ENCODE measurements around the gene TNRC6B. TPM values are rescaled to one million over a fixed set of nuclear protein-coding genes. Genes with fewer than 3 reads are reported as not detected.

The TNRC6B gene
- total RNA-seq, 4 donors from 2014 or later: 41.8 to 109 (median 48.2) TPM

DNA sequence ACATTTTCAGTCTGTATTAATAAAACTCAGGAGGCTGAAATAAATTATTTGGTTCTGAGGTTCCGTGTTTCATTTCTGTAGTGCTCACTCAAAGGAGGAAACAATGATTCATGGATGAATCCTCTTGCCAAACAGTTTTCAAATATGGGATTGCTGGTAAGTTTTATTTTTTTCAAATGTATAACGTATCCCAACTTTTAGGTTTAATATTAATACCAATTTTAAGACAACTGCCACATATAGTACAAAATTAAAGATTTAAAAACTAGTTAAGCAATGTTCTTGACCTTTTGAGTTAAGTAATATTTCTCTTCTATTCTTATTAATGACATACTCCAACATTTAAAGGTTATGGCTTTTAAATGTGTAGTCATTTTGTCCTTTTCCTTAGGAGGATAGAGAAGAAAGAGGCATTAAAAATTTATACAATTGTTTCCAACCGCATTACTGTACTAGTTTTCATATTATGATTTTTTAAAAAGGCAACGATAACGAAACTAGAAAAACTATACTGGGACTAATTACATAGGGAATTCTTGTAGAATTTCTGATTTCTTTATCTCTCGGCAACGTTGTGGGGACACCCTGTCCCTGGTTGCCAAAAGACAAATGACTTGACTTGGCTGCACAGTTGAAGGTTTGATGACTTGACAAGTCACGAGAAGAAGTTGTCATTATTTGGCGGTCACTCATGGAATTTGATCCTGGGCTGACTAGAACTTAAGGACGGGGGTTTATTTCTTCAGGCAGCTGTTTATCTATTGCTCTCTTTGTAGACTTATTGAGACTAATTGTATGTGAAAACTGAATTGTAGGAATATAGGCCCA, 99.5 kb downstream of the TNRC6B start:
- intact Hi-C loops (cut with DNase I; ENCODE audit: low total_unique reads): no loop called here
- TF ChIP-seq POLR2A (IDR thresholded peaks at IDR 0.05): no peak
- TF ChIP-seq, protein P1, sequence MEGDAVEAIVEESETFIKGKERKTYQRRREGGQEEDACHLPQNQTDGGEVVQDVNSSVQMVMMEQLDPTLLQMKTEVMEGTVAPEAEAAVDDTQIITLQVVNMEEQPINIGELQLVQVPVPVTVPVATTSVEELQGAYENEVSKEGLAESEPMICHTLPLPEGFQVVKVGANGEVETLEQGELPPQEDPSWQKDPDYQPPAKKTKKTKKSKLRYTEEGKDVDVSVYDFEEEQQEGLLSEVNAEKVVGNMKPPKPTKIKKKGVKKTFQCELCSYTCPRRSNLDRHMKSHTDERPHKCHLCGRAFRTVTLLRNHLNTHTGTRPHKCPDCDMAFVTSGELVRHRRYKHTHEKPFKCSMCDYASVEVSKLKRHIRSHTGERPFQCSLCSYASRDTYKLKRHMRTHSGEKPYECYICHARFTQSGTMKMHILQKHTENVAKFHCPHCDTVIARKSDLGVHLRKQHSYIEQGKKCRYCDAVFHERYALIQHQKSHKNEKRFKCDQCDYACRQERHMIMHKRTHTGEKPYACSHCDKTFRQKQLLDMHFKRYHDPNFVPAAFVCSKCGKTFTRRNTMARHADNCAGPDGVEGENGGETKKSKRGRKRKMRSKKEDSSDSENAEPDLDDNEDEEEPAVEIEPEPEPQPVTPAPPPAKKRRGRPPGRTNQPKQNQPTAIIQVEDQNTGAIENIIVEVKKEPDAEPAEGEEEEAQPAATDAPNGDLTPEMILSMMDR (IDR thresholded peaks at IDR 0.05): no peak
- peak in 1 of 2 donors; percentile 64 for DNase-seq (ENCODE audit: low spot score in 2 of 2)
- WGBS, 2 donors: 34 to 39% methylated on average over 10 of the region's 10 CpGs
- no peak overlapping the region for H3K4me3 ChIP-seq (ENCODE audit: low read depth, poor library complexity, severe bottlenecking)

GRCh38 chr22:40279017-40279416, 101.3 kb downstream of the TNRC6B start:
- no peak overlapping the region for H3K4me3 ChIP-seq (ENCODE audit: low read depth, poor library complexity, severe bottlenecking)
- 85 to 87% methylated on average over 4 of the region's 4 CpGs for WGBS, 2 donors
- intact Hi-C loops (cut with DNase I; ENCODE audit: low total_unique reads): no loop called here
- DNase-seq (ENCODE audit: low spot score in 2 of 2): no peak
- TF ChIP-seq, protein P1 (IDR thresholded peaks at IDR 0.05): no peak
- no peak for TF ChIP-seq POLR2A (IDR thresholded peaks at IDR 0.05)

DNA sequence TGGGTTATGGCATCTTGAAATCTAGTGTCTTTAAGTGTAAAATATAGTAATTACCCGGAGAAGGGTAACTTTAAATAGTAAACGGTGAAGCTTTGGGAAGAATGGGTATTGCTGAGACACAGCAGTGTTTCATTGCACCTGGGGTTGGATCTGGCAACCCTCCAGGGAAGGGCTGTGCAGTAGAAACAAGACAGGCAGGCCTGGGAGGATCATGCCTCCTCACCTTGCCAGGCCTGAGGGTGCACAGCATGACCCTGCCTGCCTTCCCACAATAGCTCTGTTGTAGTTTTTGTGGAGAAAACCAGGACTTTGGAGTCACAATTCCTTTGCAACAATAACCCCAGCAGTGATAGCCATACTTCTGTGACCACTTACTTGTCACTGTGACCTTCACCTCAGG, 104.0 kb downstream of the TNRC6B start:
- intact Hi-C loops (cut with DNase I; ENCODE audit: low total_unique reads): no loop called here
- no peak overlapping the region for H3K4me3 ChIP-seq (ENCODE audit: low read depth, poor library complexity, severe bottlenecking)
- TF ChIP-seq, protein P1 (IDR thresholded peaks at IDR 0.05): no peak
- no peak for TF ChIP-seq POLR2A (IDR thresholded peaks at IDR 0.05)
- peak in 1 of 2 donors; percentile 45 for DNase-seq (ENCODE audit: low spot score in 2 of 2)
- WGBS, 2 donors: 56 to 57% methylated on average over 2 of the region's 2 CpGs

DNA sequence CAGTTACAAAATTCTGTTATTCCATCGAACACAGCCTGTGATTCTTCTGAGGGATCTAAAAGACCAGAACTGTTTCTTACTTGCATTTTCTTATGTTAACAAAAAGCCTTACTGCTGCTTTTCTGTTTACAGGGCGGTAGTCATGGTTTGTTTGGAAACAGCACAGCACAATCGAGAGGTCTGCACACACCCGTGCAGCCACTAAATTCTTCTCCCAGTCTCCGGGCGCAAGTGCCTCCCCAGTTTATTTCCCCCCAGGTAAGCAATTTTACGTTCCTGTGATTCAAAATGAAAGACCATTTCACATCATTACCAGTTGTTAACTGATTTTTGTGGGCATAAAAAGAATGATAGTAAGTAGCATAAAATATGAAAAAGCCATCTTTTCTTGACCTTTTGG, 107.8 kb downstream of the TNRC6B start:
- no peak for TF ChIP-seq POLR2A (IDR thresholded peaks at IDR 0.05)
- TF ChIP-seq, protein P1 (IDR thresholded peaks at IDR 0.05): no peak
- WGBS, 2 donors: 78 to 85% methylated on average over 7 of the region's 7 CpGs
- DNase-seq (ENCODE audit: low spot score in 2 of 2): no peak
- intact Hi-C loops (cut with DNase I; ENCODE audit: low total_unique reads): no loop called here
- no peak overlapping the region for H3K4me3 ChIP-seq (ENCODE audit: low read depth, poor library complexity, severe bottlenecking)

GRCh38 chr22:40289991-40290459, 112.3 kb downstream of the TNRC6B start:
- no peak overlapping the region for H3K4me3 ChIP-seq (ENCODE audit: low read depth, poor library complexity, severe bottlenecking)
- DNase-seq (ENCODE audit: low spot score in 2 of 2): no peak
- WGBS, 2 donors: 73 to 75% methylated on average over 16 of the region's 16 CpGs
- TF ChIP-seq, protein P1 (IDR thresholded peaks at IDR 0.05): no peak
- no peak for TF ChIP-seq POLR2A (IDR thresholded peaks at IDR 0.05)
- intact Hi-C loops (cut with DNase I; ENCODE audit: low total_unique reads): no loop called here

All from lower leg skin (tissue), 4 donors.